Stimulated activated CD4-positive, alpha-beta T cell treated with anti-CD3 and anti-CD28 coated beads, Interleukin-1b, Interleukin-23, amount 100 ng/mL, for 1 hour (primary cell): ENCODE measurements around the gene FBXW9.
"Not testable (repeated sequence)": the region's sequence is repeated elsewhere in the genome, so short reads cannot be mapped to it uniquely, and the experiment has no call there.

Experiments used
- DNase-seq, 2 donors: peaks; one replicate each; pipeline ENCODE4 v3.0.0-alpha.2; 2020; ENCODE audit warnings: low read depth in 2 of 2

Gene FBXW9

GRCh38 chr19:12715102-12715501, 18.7 kb upstream of the FBXW9 start:
- no peak for DNase-seq

- not testable (repeated sequence) for DNase-seq
Observed at GRCh38 chr19:12713304-12713703, 16.9 kb upstream of the FBXW9 start.

GRCh38 chr19:12712077-12712476, 15.6 kb upstream of the FBXW9 start:
- DNase-seq: not testable (repeated sequence)

GRCh38 chr19:12711187-12711586, 14.8 kb upstream of the FBXW9 start:
- no peak for DNase-seq

GRCh38 chr19:12708641-12709040, 12.2 kb upstream of the FBXW9 start:
- DNase-seq: no peak

GRCh38 chr19:12706332-12706718, 9.9 kb upstream of the FBXW9 start:
- no peak for DNase-seq

GRCh38 chr19:12705654-12706331, 9.4 kb upstream of the FBXW9 start:
- DNase-seq: no peak

DNA sequence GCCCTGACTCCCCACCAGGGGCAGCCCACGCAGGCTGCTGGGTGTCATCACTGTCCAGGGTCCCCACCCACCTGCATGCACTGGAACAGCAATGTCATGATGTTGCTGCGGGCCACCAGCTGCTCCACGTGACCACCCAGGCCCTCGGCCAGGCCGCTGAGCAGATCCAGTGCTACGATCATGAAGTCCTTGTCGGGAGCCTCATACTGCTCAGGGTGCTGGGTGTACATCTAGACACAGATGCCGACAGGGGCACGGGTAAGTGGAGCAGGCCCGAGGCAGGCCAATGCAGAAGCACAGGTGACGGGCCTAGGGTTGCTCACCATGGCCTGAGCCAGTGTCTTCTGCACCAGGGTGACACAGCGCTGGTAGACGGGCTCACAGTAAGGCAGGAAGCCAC, 8.7 kb upstream of the FBXW9 start:
- DNase-seq: no peak

- DNase-seq: no peak
Observed at GRCh38 chr19:12703046-12703445, 6.6 kb upstream of the FBXW9 start.

GRCh38 chr19:12701596-12702282, 5.3 kb upstream of the FBXW9 start:
- no peak for DNase-seq

GRCh38 chr19:12698138-12698537, 1.7 kb upstream of the FBXW9 start:
- DNase-seq: no peak

DNA sequence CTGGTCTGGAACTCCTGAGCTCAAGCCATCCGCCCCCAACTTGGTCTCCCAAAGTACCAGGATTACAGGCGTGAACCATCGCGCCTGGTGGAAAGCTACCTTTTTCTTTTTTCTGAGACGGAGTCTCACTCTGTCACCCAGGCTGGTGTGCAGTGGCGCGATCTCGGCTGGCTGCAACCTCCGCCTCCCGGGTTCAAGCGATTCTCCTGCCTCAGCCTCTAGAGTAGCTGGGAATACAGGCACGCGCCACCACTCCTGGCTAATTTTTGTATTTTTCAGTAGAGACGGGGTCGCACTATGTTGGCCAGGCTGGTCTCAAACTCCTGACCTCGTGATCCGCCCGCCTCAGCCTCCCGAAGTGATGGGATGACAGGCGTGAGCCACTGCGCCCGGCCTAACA, 994 bp upstream of the FBXW9 start:
- DNase-seq: not testable (repeated sequence)

DNA sequence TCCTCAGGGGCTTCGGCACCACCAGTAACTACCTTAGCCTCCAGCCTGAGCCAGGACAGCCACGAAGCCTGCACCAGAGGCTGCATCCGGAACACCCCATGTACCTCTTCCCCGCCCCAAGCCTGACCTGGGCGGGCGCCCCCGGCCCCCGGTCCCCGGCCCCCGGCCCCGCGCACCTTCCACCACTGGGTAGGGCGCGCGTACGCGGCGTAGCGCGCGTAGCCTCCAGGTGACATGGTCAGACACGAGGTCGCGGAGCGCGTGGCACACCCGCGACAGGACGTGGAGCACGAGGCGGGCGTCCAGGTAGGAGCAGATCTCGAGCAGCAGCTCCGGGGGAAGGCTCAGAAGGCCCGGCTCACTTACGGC, 450 bp downstream of the FBXW9 start:
- DNase-seq: no peak

DNA sequence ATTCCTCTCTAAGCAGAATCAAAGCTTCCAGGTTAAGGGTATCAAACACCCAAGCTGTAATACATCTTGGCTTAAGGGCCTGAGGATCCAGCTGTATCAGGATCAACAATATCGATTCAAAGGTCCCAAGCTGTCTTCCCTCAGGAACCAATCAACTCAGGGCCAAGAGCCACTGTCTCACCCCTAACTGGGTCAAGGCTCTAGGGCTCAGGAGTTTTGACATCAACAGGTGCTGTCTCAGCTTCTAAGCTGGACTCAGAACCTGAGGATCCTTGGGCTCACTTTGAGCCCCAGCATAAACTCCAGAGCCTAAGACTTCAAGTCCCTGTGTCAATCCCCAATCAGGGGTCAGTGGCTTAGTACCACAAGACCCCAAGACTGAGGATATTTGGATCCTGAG, 917 bp downstream of the FBXW9 start:
- no peak for DNase-seq

DNA sequence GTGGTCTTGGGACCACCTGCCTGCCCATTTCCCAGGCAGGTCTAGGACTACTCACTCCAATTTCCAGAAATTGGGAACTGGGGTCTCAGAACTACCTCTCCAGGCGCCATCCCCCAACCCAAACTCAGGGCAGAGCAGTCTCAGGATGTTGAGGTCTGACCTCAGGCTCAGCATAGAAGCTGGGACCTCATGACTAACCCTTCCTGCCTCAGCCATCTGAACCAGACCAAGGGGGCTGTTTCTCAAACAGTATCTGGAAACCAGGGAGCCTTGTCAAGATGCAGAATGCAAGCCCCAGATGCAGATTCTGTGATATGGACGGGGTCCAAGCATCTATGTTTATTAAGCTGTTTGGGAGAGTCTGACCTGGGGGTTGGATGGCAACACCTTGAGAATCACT, 1.3 kb downstream of the FBXW9 start:
- DNase-seq: no peak

GRCh38 chr19:12694641-12695040, 1.8 kb downstream of the FBXW9 start:
- no peak for DNase-seq

DNA sequence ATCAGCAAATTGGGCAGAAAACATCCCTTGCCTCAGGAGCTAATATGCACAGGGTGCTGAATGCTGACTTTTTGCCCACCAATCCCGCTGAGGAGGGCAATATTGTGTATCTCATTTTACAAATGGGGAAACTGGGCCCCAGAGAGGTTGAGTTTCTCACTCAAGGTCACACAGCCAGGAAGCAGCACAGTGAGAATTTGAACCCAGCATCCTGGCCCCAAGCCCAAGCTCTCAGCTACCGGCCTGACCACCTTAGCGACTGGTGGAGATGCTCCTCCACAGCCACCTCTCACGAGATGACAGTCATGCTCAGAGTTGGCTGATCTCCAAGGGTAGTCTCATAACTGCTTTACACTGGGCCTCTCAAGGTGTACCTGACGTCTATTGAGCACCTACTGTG, 3.5 kb downstream of the FBXW9 start:
- no peak for DNase-seq

GRCh38 chr19:12689581-12690216, 6.7 kb downstream of the FBXW9 start:
- DNase-seq: no peak

- DNase-seq: no peak
Observed at GRCh38 chr19:12689012-12689411, 7.4 kb downstream of the FBXW9 start.

- no peak for DNase-seq
Observed at GRCh38 chr19:12687496-12688196, 8.8 kb downstream of the FBXW9 start, which contains the start of gene GNG14. TSS of gene GNG14 (plus strand) at chr19:12687998. CDS start at chr19:12688049, 51 bp downstream.

- no peak for DNase-seq
Observed at GRCh38 chr19:12685831-12686230, 10.6 kb downstream of the FBXW9 start.
